WTC11 (cell line): ENCODE results near the gene UHRF1. TPM values are rescaled to one million over a fixed set of nuclear protein-coding genes. Genes with fewer than 3 reads are reported as not detected.

ENCODE experiments used
- ATAC-seq: fragments of 200-7000 bp; cut with Tn5 transposase; 2 replicates; pipeline ENCODE4 v1.10.0; 2021; ENCODE audit warnings: mild to moderate bottlenecking, moderate library complexity
- CTCF ChIA-PET: fragments of 300-600 bp; sonication (Branson Sonifier 250); formaldehyde crosslinking; loops from one replicate; lab custom pipeline; 2021; ENCODE audit warnings: antibody characterized with exemption; lab: Charles Lee
- POLR2A ChIA-PET: fragments of 350-600 bp; sonication (Branson Sonifier 250); formaldehyde crosslinking; loops from one replicate; lab custom pipeline; 2021; ENCODE audit warnings: antibody characterized with exemption; lab: Charles Lee
- DNase-seq: peaks from one replicate; pipeline ENCODE4 v3.0.0; 2021; ENCODE audit warnings: low spot score
- H3K27ac Mint-ChIP-seq: 2 replicates; pipeline ENCODE4 v1.8.0; 2021; ENCODE audit warnings: mixed read lengths
- H3K27me3 Mint-ChIP-seq: 2 replicates; pipeline ENCODE4 v1.8.0; 2021; ENCODE audit warnings: low read depth, mild to moderate bottlenecking, moderate library complexity, mixed read lengths
- H3K36me3 Mint-ChIP-seq: 2 replicates; pipeline ENCODE4 v1.8.0; 2021; ENCODE audit warnings: mixed read lengths
- H3K4me1 Mint-ChIP-seq: 2 replicates; pipeline ENCODE4 v1.8.0; 2022; ENCODE audit warnings: mixed read lengths
- H3K4me3 Mint-ChIP-seq: 2 replicates; pipeline ENCODE4 v1.8.0; 2021; ENCODE audit warnings: mild to moderate bottlenecking, moderate library complexity, mixed read lengths
- H3K9me3 Mint-ChIP-seq: 2 replicates; pipeline ENCODE4 v1.8.0; 2021; ENCODE audit warnings: mixed read lengths
- ATF6 ChIP-seq: sonication (generic); formaldehyde crosslinking; IDR thresholded peaks from 2 replicates; pipeline ENCODE4 v1.8.1; 2023; ENCODE audit warnings: mild to moderate bottlenecking, missing genetic modification reagents
- CBFB ChIP-seq: sonication (generic); formaldehyde crosslinking; IDR thresholded peaks from 2 replicates; pipeline ENCODE4 v1.8.1; 2022; ENCODE audit warnings: mild to moderate bottlenecking, low read depth, missing genetic modification reagents
- ERG ChIP-seq: fragments of 250-450 bp; sonication (Bioruptor Pico); IDR thresholded peaks from 2 replicates; pipeline ENCODE4 v1.8.0; 2021; ENCODE audit warnings: mild to moderate bottlenecking
- FOXP1 ChIP-seq: sonication (generic); formaldehyde crosslinking; IDR thresholded peaks from 2 replicates; pipeline ENCODE4 v1.8.0; 2022; ENCODE audit warnings: missing genetic modification reagents, mild to moderate bottlenecking, moderate library complexity, borderline replicate concordance
- GABPB1 ChIP-seq: sonication (generic); formaldehyde crosslinking; IDR thresholded peaks from 2 replicates; pipeline ENCODE4 v1.8.1; 2023; ENCODE audit warnings: mild to moderate bottlenecking, missing genetic modification reagents
- GTF2I ChIP-seq: fragments of 250-450 bp; sonication (Bioruptor Pico); conservative IDR thresholded peaks from 2 replicates; pipeline ENCODE4 v1.4.0; 2021; ENCODE audit warnings: mild to moderate bottlenecking
- JAZF1 ChIP-seq: fragments of 250-450 bp; sonication (Bioruptor Pico); IDR thresholded peaks from 2 replicates; pipeline ENCODE4 v1.9.0; 2021; ENCODE audit warnings: moderate library complexity, mild to moderate bottlenecking, inconsistent platforms
- KAT7 ChIP-seq: sonication (generic); formaldehyde crosslinking; IDR thresholded peaks from 2 replicates; pipeline ENCODE4 v1.8.1; 2023; ENCODE audit warnings: missing genetic modification reagents, mild to moderate bottlenecking, borderline replicate concordance
- MXD4 ChIP-seq: fragments of 250-450 bp; sonication (Bioruptor Pico); IDR thresholded peaks from 2 replicates; pipeline ENCODE4 v1.8.0; 2021; ENCODE audit warnings: mild to moderate bottlenecking, moderate library complexity, borderline replicate concordance
- MYBL2 ChIP-seq: sonication (generic); formaldehyde crosslinking; IDR thresholded peaks from 2 replicates; pipeline ENCODE4 v1.8.1; 2023; ENCODE audit warnings: mild to moderate bottlenecking, moderate library complexity, missing genetic modification reagents
- NR3C1 ChIP-seq: sonication (generic); formaldehyde crosslinking; conservative IDR thresholded peaks from 2 replicates; pipeline ENCODE4 v1.8.1; 2023; ENCODE audit warnings: low read depth, mild to moderate bottlenecking, missing genetic modification reagents
- TEAD1 ChIP-seq: sonication (generic); formaldehyde crosslinking; IDR thresholded peaks from 2 replicates; pipeline ENCODE4 v1.8.0; 2022; ENCODE audit warnings: mild to moderate bottlenecking, missing genetic modification reagents
- USF2 ChIP-seq: sonication (generic); formaldehyde crosslinking; IDR thresholded peaks from 2 replicates; pipeline ENCODE4 v1.8.1; 2023; ENCODE audit warnings: mild to moderate bottlenecking, missing genetic modification reagents, moderate library complexity
- ZBTB21 ChIP-seq: sonication (generic); formaldehyde crosslinking; IDR thresholded peaks from 2 replicates; pipeline ENCODE4 v1.8.1; 2023; ENCODE audit warnings: mild to moderate bottlenecking, missing genetic modification reagents, borderline replicate concordance
- ZBTB43 ChIP-seq: sonication (generic); formaldehyde crosslinking; IDR thresholded peaks from 2 replicates; pipeline ENCODE4 v1.8.1; 2023; ENCODE audit warnings: mild to moderate bottlenecking, missing genetic modification reagents
- ZMAT4 ChIP-seq: fragments of 250-450 bp; sonication (Bioruptor Pico); IDR thresholded peaks from 2 replicates; pipeline ENCODE4 v1.9.0; 2021; ENCODE audit warnings: mild to moderate bottlenecking
- ZNF121 ChIP-seq: sonication (generic); formaldehyde crosslinking; IDR thresholded peaks from 2 replicates; pipeline ENCODE4 v1.8.0; 2023; ENCODE audit warnings: missing genetic modification reagents
- ZNF396 ChIP-seq: fragments of 250-450 bp; sonication (Bioruptor Pico); IDR thresholded peaks from 2 replicates; pipeline ENCODE4 v1.8.0; 2021; ENCODE audit warnings: mild to moderate bottlenecking, moderate library complexity, borderline replicate concordance
- ZNF423 ChIP-seq: fragments of 250-450 bp; sonication (Bioruptor Pico); IDR thresholded peaks from 2 replicates; pipeline ENCODE4 v2.1.2; 2022; ENCODE audit warnings: mild to moderate bottlenecking, moderate library complexity
- total RNA-seq: library from RNA; stranded (reverse); gene quantifications from 3 replicates; pipeline ENCODE4 v1.2.3, GENCODE V29; 2021

UHRF1 gene
- total RNA-seq, 1 experiment from 2014 or later, result 42.5 TPM

- no peak for TF ChIP-seq ZBTB43 (CRISPR knock-in tag)
These were observed 60.0 kb downstream of the UHRF1 start (continued) for GRCh38 chr19:4969292-4969771.

- CTCF ChIA-PET, result interaction anchor here (1.3 to 4.4 kb wide), 7 partner anchors 11 to 578 kb away, joined by 3 to 23 read pairs (median 7); partner anchors contain the start of gene PLIN3
- ATAC-seq, result no peak
These were observed 60.7 kb downstream of the UHRF1 start for GRCh38 chr19:4969772-4970531.

More at GRCh38 chr19:4969772-4970531, 60.7 kb downstream of the UHRF1 start:
- Mint-ChIP-seq H3K4me3 (peak overlapping the region; percentile 96), H3K27ac (peak overlapping the region; percentile 25), H3K36me3 (peaks cover 3% of the 10 kb centered on the region), H3K4me1 (peaks cover 45% of the 10 kb centered on the region), H3K27me3 (no peaks in the 10 kb centered on the region), H3K9me3 (no peaks in the 10 kb centered on the region; the same call in 1 of the 2 replicates)
- POLR2A ChIA-PET, result no interaction called here
- no peak for TF ChIP-seq ZBTB43 (CRISPR knock-in tag)
- TF ChIP-seq TEAD1, result no peak
- TF ChIP-seq ZNF423 (CRISPR knock-in tag), result no peak
- no peak for TF ChIP-seq GTF2I
- TF ChIP-seq NR3C1 (CRISPR knock-in tag), result no peak
- no peak for TF ChIP-seq FOXP1
- no peak for TF ChIP-seq MXD4 (CRISPR knock-in tag)
- no peak for TF ChIP-seq ZNF396 (CRISPR knock-in tag)
- no peak for TF ChIP-seq CBFB (CRISPR knock-in tag)
- no peak for TF ChIP-seq MYBL2 (CRISPR knock-in tag)
- no peak for TF ChIP-seq ZMAT4 (CRISPR knock-in tag)
- no peak for TF ChIP-seq ERG (CRISPR knock-in tag)
- TF ChIP-seq ATF6, result no peak
- TF ChIP-seq ZNF121, result no peak
- TF ChIP-seq KAT7 (CRISPR knock-in tag), result no peak
- no peak for TF ChIP-seq GABPB1 (CRISPR knock-in tag)
- TF ChIP-seq USF2 (CRISPR knock-in tag), result no peak
- TF ChIP-seq JAZF1 (CRISPR knock-in tag), result no peak
- no peak for TF ChIP-seq ZBTB21 (CRISPR knock-in tag)
- no peak for DNase-seq
